HUES64 (cell line): ENCODE measurements around the gene RELN.

ENCODE experiments used
- H3K27ac ChIP-seq: 2 replicates; pipeline ENCODE4 v1.7.0; 2013; ENCODE audit warnings: low read depth, low read length, inconsistent platforms
- H3K27me3 ChIP-seq: 2 replicates; pipeline ENCODE4 v1.6.1; 2013; ENCODE audit warnings: mild to moderate bottlenecking, low read length; ENCODE audit not compliant: insufficient read depth
- H3K36me3 ChIP-seq: 2 replicates; pipeline ENCODE4 v1.6.1; 2013; ENCODE audit warnings: mild to moderate bottlenecking, low read length; ENCODE audit not compliant: insufficient read depth
- H3K4me1 ChIP-seq: 2 replicates; pipeline ENCODE4 v1.6.1; 2013; ENCODE audit warnings: mild to moderate bottlenecking, low read length, moderate library complexity; ENCODE audit not compliant: insufficient read depth
- H3K4me3 ChIP-seq: 2 replicates; pipeline ENCODE4 v1.5.1; 2013; ENCODE audit warnings: mild to moderate bottlenecking, low read length, moderate library complexity
- H3K9ac ChIP-seq: 2 replicates; pipeline ENCODE4 v1.6.1; 2013; ENCODE audit warnings: mild to moderate bottlenecking, low read depth, low read length
- H3K9me3 ChIP-seq: 2 replicates; pipeline ENCODE4 v1.6.1; 2013; ENCODE audit warnings: low read depth, low read length; ENCODE audit not compliant: insufficient read depth
- WGBS: fragments of 150-250, 120-280 bp; methylation state at CpG from one replicate; pipeline ENCODE4 v1.1.7; 2013; ENCODE audit warnings: missing lambda C conversion rate; 5-methylcytosine and 5-hydroxymethylcytosine counted together

RELN gene

DNA sequence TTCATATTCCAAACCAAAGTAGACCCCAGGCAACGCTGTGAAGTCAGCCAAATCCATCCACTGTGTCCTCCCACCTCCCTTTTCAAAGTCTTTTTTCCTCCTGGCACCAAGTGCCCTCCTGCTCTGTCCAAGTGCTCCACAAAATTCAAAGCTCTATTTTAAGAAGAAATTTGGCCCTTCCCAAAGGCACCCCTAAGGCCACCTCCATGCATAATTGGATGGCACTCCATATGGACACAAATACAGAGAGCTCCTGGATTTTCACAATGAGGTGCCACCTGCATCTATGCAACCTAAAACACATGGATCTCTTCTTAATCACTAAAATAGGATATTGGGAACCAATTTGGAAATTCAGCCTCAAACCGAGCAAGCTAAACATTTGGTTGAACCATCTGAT is 121.6 kb downstream of the RELN start:
- Histone ChIP-seq H3K27me3 (no peaks in the 10 kb centered on the region), H3K27ac (no peak overlapping the region), H3K9me3 (no peaks in the 10 kb centered on the region), H3K4me3 (no peak overlapping the region), H3K4me1 (no peaks in the 10 kb centered on the region), H3K9ac (no peak overlapping the region), H3K36me3 (no peaks in the 10 kb centered on the region)
- 89% methylated on average over 2 of the region's 2 CpGs for WGBS

DNA sequence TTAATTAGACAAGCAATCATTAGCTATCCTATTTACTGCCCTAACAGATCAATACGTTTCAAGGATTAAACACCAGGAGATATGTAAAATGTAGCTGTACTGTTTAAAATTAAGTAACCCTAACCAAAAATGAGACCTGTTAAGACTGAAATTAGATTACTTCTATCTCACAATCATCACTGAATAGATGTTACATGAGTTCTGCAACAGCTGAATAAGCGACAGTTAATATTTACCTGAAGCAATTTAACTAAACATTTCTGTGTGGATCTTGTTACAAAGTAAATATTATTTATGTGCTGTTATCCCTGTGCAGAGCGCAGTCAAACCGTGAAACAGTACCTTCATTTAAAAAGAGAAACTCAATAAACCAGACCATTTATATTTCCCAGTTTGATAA is 122.5 kb downstream of the RELN start:
- no peaks in the 10 kb centered on the region for H3K27me3 ChIP-seq
- no peaks in the 10 kb centered on the region for H3K36me3 ChIP-seq
- no peak overlapping the region for H3K9ac ChIP-seq
- H3K4me3 ChIP-seq, result no peak overlapping the region
- H3K27ac ChIP-seq, result no peak overlapping the region
- WGBS, result 82% methylated on average over 3 of the region's 4 CpGs
- H3K9me3 ChIP-seq, result no peaks in the 10 kb centered on the region
- no peaks in the 10 kb centered on the region for H3K4me1 ChIP-seq

DNA sequence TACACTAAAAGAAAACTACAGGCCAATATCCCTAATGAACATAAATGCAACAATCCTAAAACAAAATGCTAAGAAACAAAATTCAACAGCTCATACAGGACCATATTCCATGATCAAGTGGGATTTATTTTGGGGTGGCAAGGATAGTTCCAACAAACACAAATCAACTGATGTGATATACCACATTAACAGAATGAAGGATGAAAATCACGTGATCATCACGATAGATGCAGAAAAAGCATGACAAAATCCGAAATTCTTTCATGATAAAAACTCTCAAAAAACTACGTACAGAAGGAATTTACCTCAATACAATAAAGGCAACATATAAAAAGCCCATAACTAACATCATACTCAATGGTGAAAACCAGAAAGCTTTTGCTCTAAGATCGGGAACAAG is 124.0 kb downstream of the RELN start:
- Histone ChIP-seq H3K9ac (no peak overlapping the region), H3K9me3 (no peaks in the 10 kb centered on the region), H3K4me1 (no peaks in the 10 kb centered on the region), H3K4me3 (no peak overlapping the region), H3K27me3 (no peaks in the 10 kb centered on the region), H3K36me3 (no peaks in the 10 kb centered on the region), H3K27ac (no peak overlapping the region)
- WGBS, result 92% methylated on average over 5 of the region's 5 CpGs

DNA sequence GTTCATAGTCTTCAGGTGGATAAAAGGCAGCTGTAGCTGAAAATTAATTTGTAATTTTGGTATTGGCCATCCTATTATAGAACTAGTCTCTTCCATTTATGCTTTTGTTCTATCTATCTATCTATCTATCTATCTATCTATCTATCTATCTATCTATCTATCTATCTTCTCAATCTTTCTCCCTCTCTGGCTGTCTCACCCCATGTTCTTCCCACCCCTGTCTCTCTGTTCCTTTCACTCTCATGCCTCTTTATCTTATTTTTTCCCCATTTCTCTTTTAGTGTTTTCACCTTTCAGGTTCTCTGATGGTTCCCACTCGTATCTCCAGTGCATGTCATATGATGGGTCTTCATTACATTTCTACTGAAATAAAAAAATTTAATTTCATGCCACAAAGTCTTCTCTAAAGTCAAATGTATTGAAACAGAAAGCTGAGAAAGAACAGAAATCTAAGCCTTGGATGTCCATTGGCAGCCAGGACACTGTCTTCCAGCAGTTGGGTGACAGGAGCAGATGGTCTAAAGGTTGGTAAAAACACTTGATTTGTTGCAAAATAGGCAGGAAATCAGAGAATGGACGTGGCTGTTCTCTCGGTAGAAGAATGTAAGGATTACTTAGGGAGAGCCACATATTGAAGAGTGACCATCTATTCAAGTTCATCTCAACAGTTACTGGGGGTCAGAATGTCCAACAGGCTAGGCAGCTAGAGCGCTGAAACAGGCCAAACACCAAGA is 127.0 kb downstream of the RELN start:
- Histone ChIP-seq H3K9me3 (no peaks in the 10 kb centered on the region), H3K9ac (no peak overlapping the region), H3K4me3 (no peak overlapping the region), H3K4me1 (peaks cover 5% of the 10 kb centered on the region; the same call in 1 of the 2 replicates), H3K36me3 (no peaks in the 10 kb centered on the region), H3K27ac (no peak overlapping the region), H3K27me3 (no peaks in the 10 kb centered on the region)
- WGBS, result 84% methylated on average over 3 of the region's 4 CpGs

DNA sequence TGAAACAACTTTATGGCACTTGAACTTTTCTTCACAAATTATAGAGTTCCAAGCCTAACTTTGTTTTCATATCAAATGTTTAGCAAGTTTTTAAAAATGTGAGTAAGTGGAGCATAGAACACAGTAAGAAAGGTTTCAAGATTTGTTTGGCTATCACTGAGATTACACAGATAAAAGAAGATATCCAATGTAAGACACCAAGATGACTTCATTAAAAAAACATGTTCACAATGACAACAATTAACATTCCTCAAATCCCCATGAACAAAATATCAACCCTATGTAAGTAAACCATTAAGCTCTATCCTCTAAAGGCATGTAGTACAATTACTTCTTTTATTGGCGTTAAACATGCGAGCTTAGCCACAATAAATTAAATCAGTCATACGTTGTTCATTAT is 129.7 kb downstream of the RELN start:
- H3K4me3 ChIP-seq, result no peak overlapping the region
- no peak overlapping the region for H3K27ac ChIP-seq
- no peak overlapping the region for H3K9ac ChIP-seq
- H3K36me3 ChIP-seq, result no peaks in the 10 kb centered on the region
- no peaks in the 10 kb centered on the region for H3K27me3 ChIP-seq
- H3K4me1 ChIP-seq, result peaks cover 15% of the 10 kb centered on the region
- 92% methylated on average over 3 of the region's 3 CpGs for WGBS
- H3K9me3 ChIP-seq, result no peaks in the 10 kb centered on the region

DNA sequence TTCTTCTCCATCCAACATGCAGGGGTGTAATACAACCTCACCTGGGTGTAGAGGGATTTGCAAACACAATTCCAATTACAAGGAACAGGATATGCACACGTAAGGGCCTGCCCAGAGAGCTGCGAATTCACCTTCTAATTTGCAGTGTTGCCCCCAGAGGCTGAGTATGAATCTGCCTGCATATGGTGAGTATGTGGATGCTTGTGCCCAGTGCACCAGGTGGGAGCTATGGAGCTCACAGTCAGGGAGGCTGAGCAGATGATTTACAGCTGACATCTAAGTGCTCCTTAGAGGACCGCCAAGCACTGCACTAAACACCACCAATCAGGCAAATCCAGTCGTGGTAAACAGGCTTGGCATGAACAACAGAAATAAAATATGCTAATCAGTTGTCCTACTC is 132.0 kb downstream of the RELN start:
- Histone ChIP-seq H3K27ac (no peak overlapping the region), H3K4me1 (peaks cover 15% of the 10 kb centered on the region), H3K27me3 (no peaks in the 10 kb centered on the region), H3K9me3 (no peaks in the 10 kb centered on the region), H3K36me3 (no peaks in the 10 kb centered on the region), H3K4me3 (no peak overlapping the region), H3K9ac (no peak overlapping the region)
- WGBS, result 59% methylated on average over 4 of the region's 4 CpGs

DNA sequence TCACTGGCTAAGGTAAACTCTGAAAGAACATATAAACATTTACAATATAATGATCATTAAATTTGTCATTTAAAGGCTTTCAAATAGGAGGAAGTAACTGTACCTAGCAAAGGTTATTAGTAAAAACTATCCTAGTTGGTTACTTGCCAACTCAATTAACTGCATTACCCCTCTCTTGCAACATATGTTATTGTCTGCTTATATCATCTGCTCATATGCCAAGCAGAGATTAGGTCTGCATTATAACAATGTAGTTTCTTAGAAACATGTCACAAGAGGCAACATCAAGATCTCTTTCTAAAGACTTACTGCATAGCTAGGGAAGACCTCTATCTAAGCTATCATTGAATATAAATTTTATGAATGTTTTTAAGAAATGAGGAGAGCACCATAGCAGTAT is 132.5 kb downstream of the RELN start:
- H3K9ac ChIP-seq, result no peak overlapping the region
- H3K4me1 ChIP-seq, result peaks cover 15% of the 10 kb centered on the region
- no peaks in the 10 kb centered on the region for H3K27me3 ChIP-seq
- no peak overlapping the region for H3K4me3 ChIP-seq
- no peaks in the 10 kb centered on the region for H3K9me3 ChIP-seq
- no peaks in the 10 kb centered on the region for H3K36me3 ChIP-seq
- no peak overlapping the region for H3K27ac ChIP-seq

DNA sequence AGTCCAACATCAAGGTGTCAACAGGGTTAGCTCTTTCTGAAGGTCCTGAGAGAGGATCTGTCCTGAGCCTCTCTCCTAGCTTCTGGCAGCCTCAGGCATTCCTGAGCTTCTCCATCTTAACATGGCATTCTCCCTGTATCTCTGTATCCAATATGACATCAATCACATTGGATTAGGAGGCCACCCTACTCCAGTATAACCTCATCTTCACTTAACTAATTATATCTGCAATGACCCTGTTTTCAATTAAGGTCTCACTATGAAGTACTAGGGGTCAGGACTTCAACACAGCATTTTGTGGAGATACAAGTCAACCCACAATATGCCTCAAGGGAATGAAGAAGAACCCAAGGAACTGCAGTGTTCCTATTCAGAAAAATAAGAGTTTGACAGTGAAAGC is 133.8 kb downstream of the RELN start:
- Histone ChIP-seq H3K36me3 (no peaks in the 10 kb centered on the region), H3K27me3 (no peaks in the 10 kb centered on the region), H3K9ac (no peak overlapping the region), H3K4me3 (no peak overlapping the region), H3K9me3 (no peaks in the 10 kb centered on the region), H3K27ac (no peak overlapping the region), H3K4me1 (peaks cover 15% of the 10 kb centered on the region)

DNA sequence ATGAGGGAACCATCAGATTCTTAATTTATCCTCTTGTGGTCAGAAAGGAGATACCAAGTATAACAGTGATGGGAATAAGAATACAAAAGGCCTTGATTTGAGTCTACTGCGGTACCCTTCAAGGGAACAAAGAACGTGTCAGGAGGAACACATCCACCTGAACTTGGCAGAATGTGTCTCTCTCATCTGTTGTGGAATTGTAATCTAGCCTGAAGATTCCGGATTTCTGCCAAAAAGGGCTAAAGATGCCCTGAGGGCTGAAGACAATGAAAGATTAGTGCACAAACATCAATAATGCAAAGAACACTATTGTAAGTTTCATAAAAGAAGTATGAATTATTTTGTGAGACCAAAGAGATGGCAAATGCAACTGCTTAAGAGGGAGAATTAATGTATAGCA is 134.8 kb downstream of the RELN start:
- WGBS, result 88% methylated on average over 3 of the region's 3 CpGs
- no peaks in the 10 kb centered on the region for H3K36me3 ChIP-seq
- H3K27me3 ChIP-seq, result no peaks in the 10 kb centered on the region
- H3K9ac ChIP-seq, result no peak overlapping the region
- H3K9me3 ChIP-seq, result no peaks in the 10 kb centered on the region
- peaks cover 15% of the 10 kb centered on the region for H3K4me1 ChIP-seq
- no peak overlapping the region for H3K27ac ChIP-seq
- H3K4me3 ChIP-seq, result no peak overlapping the region

DNA sequence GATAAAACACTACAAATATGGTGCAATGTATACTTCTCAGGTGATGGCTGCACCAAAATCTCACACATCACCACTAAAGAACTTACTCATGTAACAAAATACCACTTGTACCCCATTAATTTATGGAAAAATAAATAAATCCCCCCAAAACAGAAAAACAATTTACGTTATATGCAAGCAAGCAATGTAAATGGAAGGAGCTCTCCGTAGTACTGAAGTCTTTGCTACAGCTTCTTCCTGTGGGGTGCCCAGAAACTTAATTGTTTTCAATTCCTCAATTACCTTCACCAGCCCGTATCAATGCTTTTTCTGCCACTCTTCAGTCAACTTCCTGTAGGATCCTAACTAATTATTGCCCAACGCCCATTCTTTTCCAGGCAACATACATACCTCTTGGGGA is 138.1 kb downstream of the RELN start:
- Histone ChIP-seq H3K27me3 (no peaks in the 10 kb centered on the region), H3K36me3 (no peaks in the 10 kb centered on the region), H3K9ac (no peak overlapping the region), H3K9me3 (no peaks in the 10 kb centered on the region), H3K4me1 (no peaks in the 10 kb centered on the region), H3K27ac (no peak overlapping the region), H3K4me3 (no peak overlapping the region)
- WGBS, result 59% methylated on average over 4 of the region's 4 CpGs

DNA sequence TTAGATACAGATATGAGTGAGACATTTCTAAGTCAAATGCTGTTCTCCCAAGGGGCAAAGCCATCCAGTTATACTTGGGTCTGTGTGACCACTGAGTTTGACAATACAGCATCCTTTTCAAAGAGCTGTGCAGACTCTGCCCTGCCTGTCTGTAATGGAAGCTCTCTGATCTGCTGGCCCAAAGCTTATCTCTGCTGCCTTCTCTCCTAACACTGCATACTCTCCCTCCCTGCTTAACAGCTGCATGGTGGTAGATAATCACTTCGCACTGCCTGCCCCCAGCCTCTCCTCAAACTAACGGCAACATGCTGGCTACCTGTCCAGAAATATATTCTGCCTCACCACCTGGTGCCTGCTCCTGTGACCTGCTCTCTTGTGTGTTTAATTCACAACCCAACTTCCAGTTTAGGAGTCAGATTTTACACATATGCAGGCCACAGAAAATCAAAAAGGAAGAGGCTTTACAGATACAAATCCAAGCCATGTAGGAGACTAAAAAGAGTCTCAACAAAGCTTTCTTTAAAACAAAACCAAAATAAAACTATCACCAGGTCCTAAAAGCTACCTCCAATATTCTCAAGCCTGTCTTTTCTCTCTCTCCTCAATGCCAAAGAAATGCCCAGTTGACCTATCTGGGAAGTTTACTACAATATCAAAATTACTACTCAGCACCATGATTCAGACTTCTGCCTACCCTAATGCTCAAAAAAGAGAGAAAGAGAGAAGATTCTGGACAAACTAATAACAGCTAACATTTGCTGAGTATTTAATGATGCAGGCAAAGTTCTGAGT is 145.6 kb downstream of the RELN start:
- H3K27ac ChIP-seq, result no peak overlapping the region
- 83% methylated on average over 2 of the region's 2 CpGs for whole genome bisulfite sequencing
- no peak overlapping the region for H3K9ac ChIP-seq
- H3K4me3 ChIP-seq, result no peak overlapping the region
- no peaks in the 10 kb centered on the region for H3K4me1 ChIP-seq
- H3K27me3 ChIP-seq, result no peaks in the 10 kb centered on the region
- no peaks in the 10 kb centered on the region for H3K36me3 ChIP-seq
- no peaks in the 10 kb centered on the region for H3K9me3 ChIP-seq
